H1 (cell line): Measurements from ENCODE around the gene MPHOSPH8. TPM values are rescaled to one million over a fixed set of nuclear protein-coding genes. Genes with fewer than 3 reads are reported as not detected.

Experiments
- CTCF ChIA-PET: fragments of 300-600 bp; sonication (Branson Sonifier 250); formaldehyde crosslinking; loops from one replicate; lab custom pipeline; 2021; ENCODE audit not compliant: partially characterized antibody; lab: Charles Lee
- POLR2A ChIA-PET: fragments of 300-600 bp; sonication (Branson Sonifier 250); formaldehyde crosslinking; loops from one replicate; lab custom pipeline; 2021; ENCODE audit warnings: inconsistent platforms; ENCODE audit not compliant: partially characterized antibody; lab: Charles Lee
- DNase-seq, 2 experiments: peaks; one replicate each; pipeline versions ENCODE4 v3.0.0 to v3.0.0-alpha.2; 2010 to 2022; ENCODE audit warnings: low spot score in 2 of 2, low read depth in 1 of 2, mixed read lengths in 1 of 2
- FAIRE-seq: peaks from 2 replicates; lab custom pipeline; 2011; peaks lifted over from hg19 to GRCh38; lab: Jason Lieb, UNC
- H2AFZ ChIP-seq: 2 replicates; pipeline ENCODE4 v1.8.1; 2012; ENCODE audit warnings: low read length, inconsistent platforms
- H2AK5ac ChIP-seq: 2 replicates; pipeline ENCODE4 v1.6.1; 2013; ENCODE audit warnings: low read depth, low read length
- H2BK120ac ChIP-seq: replicated peaks from 2 replicates; pipeline ENCODE3; 2013; ENCODE audit warnings: low read depth, low read length, inconsistent platforms
- H2BK12ac ChIP-seq: 2 replicates; pipeline ENCODE4 v1.6.1; 2013; ENCODE audit warnings: low read depth, low read length
- H2BK15ac ChIP-seq: 2 replicates; pipeline ENCODE4 v1.6.1; 2013; ENCODE audit warnings: low read length
- H2BK20ac ChIP-seq: 2 replicates; pipeline ENCODE4 v1.6.1; 2013; ENCODE audit warnings: low read length
- H2BK5ac ChIP-seq: 2 replicates; pipeline ENCODE4 v1.6.1; 2013; ENCODE audit warnings: low read depth, low read length
- H3K14ac ChIP-seq: 2 replicates; pipeline ENCODE4 v1.6.1; 2013; ENCODE audit warnings: inconsistent platforms; ENCODE audit not compliant: insufficient read length
- H3K18ac ChIP-seq: 2 replicates; pipeline ENCODE4 v1.6.1; 2013; ENCODE audit warnings: low read length; ENCODE audit errors: extremely low read depth
- H3K23ac ChIP-seq: 2 replicates; pipeline ENCODE4 v1.6.1; 2013; ENCODE audit warnings: inconsistent platforms; ENCODE audit not compliant: insufficient read length
- H3K23me2 ChIP-seq: 2 replicates; pipeline ENCODE4 v1.6.1; 2013; ENCODE audit warnings: low read depth, low read length
- H3K27ac ChIP-seq: 2 replicates; pipeline ENCODE4 v1.6.1; 2011; ENCODE audit warnings: low read depth, low read length, inconsistent platforms
- H3K27me3 ChIP-seq, 4 experiments: replicated peaks in 1 of 4; 1 replicate in 1 of 4; 2 replicates in 3 of 4; pipeline versions ENCODE4 v1.6.1 to v1.8.1; 2011 to 2013; ENCODE audit warnings: low read length in 3 of 4, mild to moderate bottlenecking in 3 of 4, inconsistent platforms in 2 of 4, mixed read lengths in 2 of 4, moderate library complexity in 1 of 4; ENCODE audit not compliant: control insufficient read depth in 3 of 4, insufficient read depth in 3 of 4; ENCODE audit errors: extremely low read depth in 1 of 4
- H3K36me3 ChIP-seq, 4 experiments: 2 replicates each; pipeline versions ENCODE4 v1.6.1 to v1.8.1; 2011 to 2013; ENCODE audit warnings: mild to moderate bottlenecking in 4 of 4, low read length in 3 of 4, moderate library complexity in 2 of 4, control low read depth in 1 of 4, inconsistent platforms in 1 of 4; ENCODE audit not compliant: insufficient read depth in 4 of 4, control insufficient read depth in 2 of 4
- H3K4ac ChIP-seq: replicated peaks from 2 replicates; pipeline ENCODE3; 2013; ENCODE audit warnings: low read length, low read depth, mixed read lengths, inconsistent platforms; ENCODE audit not compliant: insufficient read length
- H3K4me1 ChIP-seq, 4 experiments: replicated peaks in 1 of 4; 1 replicate in 1 of 4; 2 replicates in 3 of 4; pipeline versions ENCODE4 v1.6.1 to v1.8.1; 2011 to 2013; ENCODE audit warnings: low read length in 3 of 4, inconsistent platforms in 2 of 4, mixed read lengths in 1 of 4; ENCODE audit not compliant: insufficient read depth in 4 of 4, control insufficient read depth in 3 of 4
- H3K4me2 ChIP-seq, 2 experiments: 2 replicates each; pipeline versions ENCODE4 v1.6.1 to v1.8.1; 2011 to 2013; ENCODE audit warnings: low read depth in 2 of 2, low read length in 2 of 2, control low read depth in 1 of 2, inconsistent platforms in 1 of 2, mild to moderate bottlenecking in 1 of 2; ENCODE audit not compliant: insufficient read depth in 1 of 2
- H3K4me3 ChIP-seq, 4 experiments: fragments of 200-600, 300-600 bp in 1 of 4; sonication (generic), shearing (Covaris generic), sonication (Bioruptor Twin) in 1 of 4; 2 replicates each; pipeline versions ENCODE4 v1.5.1 to v1.8.1; 2011 to 2016; ENCODE audit warnings: low read length in 4 of 4, low read depth in 3 of 4, control low read depth in 2 of 4, inconsistent platforms in 2 of 4, mild to moderate bottlenecking in 2 of 4, mixed read lengths in 1 of 4, moderate library complexity in 1 of 4; ENCODE audit not compliant: insufficient read depth in 2 of 4; ENCODE audit errors: extremely low read depth in 1 of 4
- H3K56ac ChIP-seq: replicated peaks from 2 replicates; pipeline ENCODE3; 2013; ENCODE audit warnings: low read depth, mild to moderate bottlenecking, mixed read lengths, low read length, inconsistent platforms; ENCODE audit not compliant: insufficient read length
- H3K79me1 ChIP-seq: 2 replicates; pipeline ENCODE4 v1.6.1; 2013; ENCODE audit warnings: low read depth, low read length, control low read depth
- H3K79me2 ChIP-seq, 2 experiments: 2 replicates each; pipeline versions ENCODE4 v1.6.1 to v1.8.1; 2012 to 2013; ENCODE audit warnings: low read length in 2 of 2, mild to moderate bottlenecking in 2 of 2, inconsistent platforms in 1 of 2; ENCODE audit not compliant: insufficient read depth in 2 of 2, control insufficient read depth in 1 of 2
- H3K9ac ChIP-seq, 4 experiments: replicated peaks in 1 of 4; 1 replicate in 1 of 4; 2 replicates in 3 of 4; pipeline versions ENCODE4 v1.6.1 to v1.8.1; 2011 to 2013; ENCODE audit warnings: low read depth in 3 of 4, low read length in 3 of 4, control low read depth in 2 of 4, mild to moderate bottlenecking in 2 of 4, moderate library complexity in 2 of 4, inconsistent platforms in 1 of 4; ENCODE audit errors: extremely low read depth in 1 of 4
- H3K9me3 ChIP-seq, 2 experiments: 2 replicates each; pipeline versions ENCODE4 v1.6.1 to v1.8.1; 2012 to 2013; ENCODE audit warnings: mild to moderate bottlenecking in 2 of 2, moderate library complexity in 2 of 2, control low read depth in 1 of 2, inconsistent platforms in 1 of 2, low read depth in 1 of 2, low read length in 1 of 2, mixed read lengths in 1 of 2; ENCODE audit not compliant: insufficient read depth in 2 of 2
- H4K20me1 ChIP-seq, 2 experiments: replicated peaks in 1 of 2; 2 replicates each; pipeline versions ENCODE3 to v1.8.1; 2011 to 2013; ENCODE audit warnings: inconsistent platforms in 2 of 2, low read length in 2 of 2, mild to moderate bottlenecking in 1 of 2; ENCODE audit not compliant: insufficient read depth in 2 of 2, control insufficient read depth in 1 of 2
- H4K5ac ChIP-seq: 2 replicates; pipeline ENCODE4 v1.6.1; 2013; ENCODE audit warnings: low read length, low read depth, mixed read lengths, inconsistent platforms; ENCODE audit not compliant: insufficient read length
- H4K8ac ChIP-seq: 2 replicates; pipeline ENCODE4 v1.8.0; 2013; ENCODE audit warnings: mild to moderate bottlenecking, moderate library complexity, low read length, inconsistent platforms; ENCODE audit not compliant: insufficient read depth; ENCODE audit errors: extremely low read depth
- H4K91ac ChIP-seq: replicated peaks from 2 replicates; pipeline ENCODE3; 2013; ENCODE audit warnings: low read length, mixed read lengths, inconsistent platforms; ENCODE audit not compliant: insufficient read length
- MAFK ChIP-seq: IDR thresholded peaks from 2 replicates; pipeline ENCODE4 v1.6.1; 2012; ENCODE audit warnings: low read depth, mild to moderate bottlenecking, improper control_type of control experiment, low read length
- TAF7 ChIP-seq: optimal IDR thresholded peaks from 2 replicates; pipeline ENCODE3; 2011; ENCODE audit warnings: low read depth, mild to moderate bottlenecking, inconsistent platforms, low read length, moderate library complexity, borderline replicate concordance
- WGBS, 2 experiments: shearing (Covaris generic) in 1 of 2; methylation state at CpG; one replicate each; pipeline versions ENCODE4 v1.1.6 to v1.1.7; 2013 to 2015; ENCODE audit warnings: low lambda C conversion rate in 2 of 2, mixed read lengths in 2 of 2, inconsistent platforms in 1 of 2, low coverage in 1 of 2, missing lambda C conversion rate in 1 of 2; ENCODE audit not compliant: insufficient replicate concordance in 2 of 2, insufficient coverage in 1 of 2, insufficient read length in 1 of 2; ENCODE audit errors: extremely low coverage in 1 of 2, missing lambda C conversion rate in 1 of 2; 5-methylcytosine and 5-hydroxymethylcytosine counted together
- polyA plus RNA-seq, 7 experiments: library from polyadenylated mRNA; depleted of rRNA in 3 of 7; stranded (reverse) in 5 of 7; unstranded in 2 of 7; fragments of >200 nt in 5 of 7; fragments of 200-250 nt in 2 of 7; gene quantifications; 1 replicate in 5 of 7; 2 replicates in 1 of 7; 4 replicates in 1 of 7; pipeline versions ENCODE4 v1.2.1 to v1.2.3, GENCODE V29; 2011 to 2013; ENCODE audit warnings: missing spikeins in 2 of 7, mixed read lengths in 2 of 7
- total RNA-seq: library from RNA; stranded (reverse); fragmentation: NEBNext Ultra II Directional; extraction: Animal tissue kit (Norgen Biotek cat#: 25700); gene quantifications from 2 replicates; pipeline ENCODE4 v1.2.1, GENCODE V29; 2021
- TF ChIP-seq, protein P1 (sequence below): IDR thresholded peaks from 2 replicates; pipeline ENCODE4 v1.6.1; 2012; ENCODE audit warnings: inconsistent platforms

The MPHOSPH8 gene
- total and polyA plus RNA-seq, 2 of the 8 experiments (the other 6 are each of a cell fraction or from before 2014, with no cell fraction given): 8.3 to 20.5 TPM

DNA sequence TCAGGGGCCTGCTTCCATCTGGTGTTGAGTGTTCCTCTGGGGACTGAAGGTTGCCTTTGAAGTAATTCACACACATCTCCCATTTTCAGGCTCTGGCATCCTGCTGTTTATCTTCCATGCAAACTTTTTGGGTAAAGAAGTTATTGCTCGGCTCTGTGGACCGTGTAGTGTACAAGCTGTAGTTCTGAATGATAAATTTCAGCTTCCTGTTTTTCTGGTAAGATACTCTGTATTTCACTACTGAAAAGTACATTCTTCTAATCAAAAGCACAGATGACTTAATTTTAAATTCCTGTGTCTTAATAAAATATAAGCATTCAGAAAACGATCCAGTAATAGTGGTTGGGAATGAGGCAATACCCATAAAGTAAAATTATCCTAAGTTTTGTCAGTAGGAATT lies 36.7 kb downstream of the MPHOSPH8 start:
- Histone ChIP-seq H2BK12ac (no peak overlapping the region), H3K9ac (no peak overlapping the region), H3K27me3 (no peaks in the 10 kb centered on the region), H2BK15ac (no peak overlapping the region), H4K8ac (no peak overlapping the region), H3K23ac (no peak overlapping the region), H3K4me3 (no peak overlapping the region), H3K36me3 (peaks cover 6 to 54% (median 37%) of the 10 kb centered on the region in 4 experiments), H2BK20ac (no peak overlapping the region), H2AK5ac (no peak overlapping the region), H3K56ac (no peak overlapping the region), H2BK120ac (no peak overlapping the region), H3K9me3 (no peaks in the 10 kb centered on the region), H3K23me2 (no peaks in the 10 kb centered on the region), H3K4ac (no peak overlapping the region), H2BK5ac (no peak overlapping the region), H4K91ac (no peak overlapping the region), H3K14ac (no peak overlapping the region), H2AFZ (no peak overlapping the region), H3K4me2 (no peak overlapping the region), H4K5ac (no peak overlapping the region), H4K20me1 (no peaks in the 10 kb centered on the region), H3K18ac (no peak overlapping the region), H3K79me1 (no peaks in the 10 kb centered on the region), H3K4me1 (no peaks in the 10 kb centered on the region), H3K79me2 (no peaks in the 10 kb centered on the region), H3K27ac (no peak overlapping the region)
- POLR2A ChIA-PET: no interaction called here
- CTCF ChIA-PET: no interaction called here
- FAIRE-seq (no peak), DNase-seq (no peak)
- 62% methylated on average over 3 of the region's 3 CpGs; no CpG with 5 or more reads in 1 of the 2 experiments for WGBS, 2 experiments
- TF ChIP-seq TAF7 (no peak), MAFK (no peak)
- TF ChIP-seq, protein P1, sequence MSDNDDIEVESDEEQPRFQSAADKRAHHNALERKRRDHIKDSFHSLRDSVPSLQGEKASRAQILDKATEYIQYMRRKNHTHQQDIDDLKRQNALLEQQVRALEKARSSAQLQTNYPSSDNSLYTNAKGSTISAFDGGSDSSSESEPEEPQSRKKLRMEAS: no peak
